ENCODE measurements around the gene BDKRB2. TPM values are rescaled to one million over a fixed set of nuclear protein-coding genes. Genes with fewer than 3 reads are reported as not detected.

Gene BDKRB2
- total RNA-seq, 1 donor from 2014 or later, result 7.9 TPM

DNA sequence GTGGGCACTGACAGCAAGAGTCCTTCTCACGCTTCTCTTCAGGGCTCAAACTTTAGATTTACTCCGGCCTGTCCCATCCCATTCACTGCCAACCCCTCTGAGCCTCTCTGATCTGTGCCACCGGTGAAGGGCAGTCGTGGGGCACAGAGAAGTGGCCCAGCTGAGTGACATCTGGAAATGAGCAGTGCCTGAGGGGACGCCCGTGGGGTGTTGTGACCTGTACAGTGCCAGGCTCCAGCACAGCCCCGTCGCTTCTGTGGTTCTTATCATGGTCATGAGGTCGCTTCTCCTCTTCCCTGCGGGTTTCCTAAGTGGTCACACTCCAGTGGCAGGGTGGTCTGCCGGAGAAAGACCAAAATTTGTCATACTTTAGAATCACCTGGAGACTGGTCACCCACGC is 4.1 kb downstream of the BDKRB2 start:
- no peaks in the 10 kb centered on the region for H3K4me1 ChIP-seq
- H3K36me3 ChIP-seq, result no peaks in the 10 kb centered on the region
- no peak overlapping the region for H3K4me3 ChIP-seq
- peaks cover 0 to 5% of the 10 kb centered on the region in 2 donors for H3K9me3 ChIP-seq
- intact Hi-C loops (cut with DNase I), result no loop called here
- no peaks in the 10 kb centered on the region for H3K27me3 ChIP-seq
- no peak overlapping the region for H3K27ac ChIP-seq
- DNase-seq (ENCODE audit: low spot score in 2 of 2), result no peak
- TF ChIP-seq, protein P1, sequence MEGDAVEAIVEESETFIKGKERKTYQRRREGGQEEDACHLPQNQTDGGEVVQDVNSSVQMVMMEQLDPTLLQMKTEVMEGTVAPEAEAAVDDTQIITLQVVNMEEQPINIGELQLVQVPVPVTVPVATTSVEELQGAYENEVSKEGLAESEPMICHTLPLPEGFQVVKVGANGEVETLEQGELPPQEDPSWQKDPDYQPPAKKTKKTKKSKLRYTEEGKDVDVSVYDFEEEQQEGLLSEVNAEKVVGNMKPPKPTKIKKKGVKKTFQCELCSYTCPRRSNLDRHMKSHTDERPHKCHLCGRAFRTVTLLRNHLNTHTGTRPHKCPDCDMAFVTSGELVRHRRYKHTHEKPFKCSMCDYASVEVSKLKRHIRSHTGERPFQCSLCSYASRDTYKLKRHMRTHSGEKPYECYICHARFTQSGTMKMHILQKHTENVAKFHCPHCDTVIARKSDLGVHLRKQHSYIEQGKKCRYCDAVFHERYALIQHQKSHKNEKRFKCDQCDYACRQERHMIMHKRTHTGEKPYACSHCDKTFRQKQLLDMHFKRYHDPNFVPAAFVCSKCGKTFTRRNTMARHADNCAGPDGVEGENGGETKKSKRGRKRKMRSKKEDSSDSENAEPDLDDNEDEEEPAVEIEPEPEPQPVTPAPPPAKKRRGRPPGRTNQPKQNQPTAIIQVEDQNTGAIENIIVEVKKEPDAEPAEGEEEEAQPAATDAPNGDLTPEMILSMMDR (IDR thresholded peaks at IDR 0.05), result no peak

DNA sequence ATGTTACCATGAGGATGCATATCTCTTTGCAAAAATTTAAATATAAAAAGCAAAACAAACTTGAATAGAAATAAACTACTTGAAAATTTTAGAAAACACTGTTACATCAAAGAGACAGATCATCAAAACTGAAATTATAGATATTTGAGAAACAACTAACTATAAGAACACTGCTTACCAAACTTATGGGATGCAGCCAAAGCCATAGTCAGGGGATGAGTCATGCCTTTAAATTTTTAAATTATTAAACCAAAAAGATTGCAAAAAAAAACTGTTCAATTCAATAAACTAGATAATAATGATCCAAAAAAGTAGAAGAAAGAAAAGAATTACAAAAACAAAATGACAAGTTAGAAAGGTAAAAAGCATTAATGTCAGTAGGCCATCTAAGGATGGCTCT is 7.5 kb downstream of the BDKRB2 start:
- TF ChIP-seq, protein P1 (IDR thresholded peaks at IDR 0.05), result no peak
- no peak for DNase-seq (ENCODE audit: low spot score in 2 of 2)
- no peak overlapping the region for H3K4me3 ChIP-seq
- H3K4me1 ChIP-seq, result no peaks in the 10 kb centered on the region
- peaks cover 0 to 5% of the 10 kb centered on the region in 2 donors for H3K9me3 ChIP-seq
- no peaks in the 10 kb centered on the region for H3K27me3 ChIP-seq
- no peak overlapping the region for H3K27ac ChIP-seq
- H3K36me3 ChIP-seq, result no peaks in the 10 kb centered on the region
- intact Hi-C loops (cut with DNase I), result no loop called here

DNA sequence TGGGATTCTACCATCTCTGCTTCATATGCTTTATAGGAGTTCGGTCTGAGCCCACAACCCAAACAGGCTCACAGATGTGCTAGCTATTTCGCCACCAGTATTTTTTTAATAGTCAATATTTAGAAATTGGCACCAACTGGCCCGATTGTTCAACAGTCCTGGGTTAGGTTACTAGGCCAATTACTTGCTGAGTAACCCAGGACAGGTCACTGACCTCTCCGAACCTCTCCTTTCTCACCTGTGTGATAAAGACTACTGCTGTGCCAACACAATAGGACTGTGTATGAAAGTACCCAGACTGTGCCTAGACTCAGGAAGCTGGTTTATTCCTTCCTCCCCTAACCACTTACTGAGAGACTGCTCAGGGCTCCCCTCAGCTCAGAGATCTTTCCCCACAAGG is 8.3 kb downstream of the BDKRB2 start:
- Histone ChIP-seq H3K27ac (no peak overlapping the region), H3K27me3 (no peaks in the 10 kb centered on the region), H3K9me3 (peaks cover 0 to 5% of the 10 kb centered on the region in 2 donors), H3K4me3 (no peak overlapping the region), H3K36me3 (no peaks in the 10 kb centered on the region), H3K4me1 (no peaks in the 10 kb centered on the region)
- TF ChIP-seq, protein P1 (IDR thresholded peaks at IDR 0.05), result no peak
- intact Hi-C loops (cut with DNase I), result no loop called here
- DNase-seq (ENCODE audit: low spot score in 2 of 2), result no peak

DNA sequence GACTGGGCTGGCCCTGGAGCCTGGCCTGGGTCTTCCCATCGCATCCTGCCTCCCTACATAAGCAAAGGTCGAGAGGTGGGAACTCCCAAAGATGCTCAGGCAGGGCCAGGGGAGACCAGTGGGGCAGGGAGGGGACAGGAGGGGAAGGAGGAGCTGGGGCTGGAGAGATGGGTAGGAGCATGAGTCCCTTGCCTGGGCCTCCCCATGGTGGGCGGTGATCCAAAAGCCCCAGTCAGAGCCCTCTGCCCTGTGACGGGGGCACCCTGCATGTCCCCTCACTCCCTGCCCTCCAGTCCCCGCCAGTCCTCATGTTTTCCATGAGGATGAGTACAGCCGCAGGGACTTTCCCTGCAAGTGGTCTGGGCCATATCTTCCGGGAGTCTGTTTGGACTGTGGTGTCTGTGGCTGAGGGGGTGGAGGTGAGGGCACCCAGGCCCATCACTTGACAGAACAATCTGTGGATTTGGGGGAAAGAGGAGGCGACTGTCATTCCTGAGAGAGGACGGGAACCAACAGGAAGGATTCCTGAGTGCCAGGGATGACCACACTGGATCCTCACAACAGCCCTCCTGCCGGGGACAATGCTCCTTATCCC is 9.3 kb downstream of the BDKRB2 start:
- Histone ChIP-seq H3K36me3 (no peaks in the 10 kb centered on the region), H3K27ac (no peak overlapping the region), H3K27me3 (no peaks in the 10 kb centered on the region), H3K4me3 (no peak overlapping the region), H3K9me3 (peaks cover 0 to 5% of the 10 kb centered on the region in 2 donors), H3K4me1 (no peaks in the 10 kb centered on the region)
- TF ChIP-seq, protein P1 (IDR thresholded peaks at IDR 0.05), result no peak
- intact Hi-C loops (cut with DNase I), result no loop called here
- no peak for DNase-seq (ENCODE audit: low spot score in 2 of 2)

DNA sequence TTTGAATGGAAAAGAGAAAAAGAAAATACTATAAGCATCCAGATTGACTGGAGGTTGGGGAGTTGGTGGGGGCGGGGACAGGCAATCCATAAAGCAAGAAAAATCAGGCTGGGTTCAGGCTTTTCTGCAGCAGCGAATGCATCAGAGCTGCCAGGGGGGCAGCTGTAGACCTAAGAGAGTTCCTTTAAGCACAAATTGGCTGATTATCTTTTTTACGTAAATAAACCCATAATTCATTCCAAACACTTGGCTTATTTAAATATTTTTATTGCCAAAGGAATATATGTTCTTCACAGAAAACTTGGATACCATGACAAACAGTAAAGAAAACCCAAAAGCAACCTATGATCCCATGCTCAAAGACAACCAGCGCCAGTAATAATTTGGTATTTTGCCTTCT is 10.2 kb downstream of the BDKRB2 start:
- no peak for DNase-seq (ENCODE audit: low spot score in 2 of 2)
- no peaks in the 10 kb centered on the region for H3K27me3 ChIP-seq
- H3K9me3 ChIP-seq, result peaks cover 0 to 5% of the 10 kb centered on the region in 2 donors
- TF ChIP-seq, protein P1 (IDR thresholded peaks at IDR 0.05), result no peak
- H3K4me3 ChIP-seq, result no peak overlapping the region
- intact Hi-C loops (cut with DNase I), result no loop called here
- no peaks in the 10 kb centered on the region for H3K36me3 ChIP-seq
- no peak overlapping the region for H3K27ac ChIP-seq
- H3K4me1 ChIP-seq, result no peaks in the 10 kb centered on the region
